AG10803 (cell line): ENCODE measurements around the gene EXOC3.

Source experiments
- DNase-seq: peaks from one replicate; pipeline ENCODE4 v3.0.0; 2010; ENCODE audit warnings: low read depth
- H3K4me3 ChIP-seq: 2 replicates; pipeline ENCODE4 v1.5.1; 2011; ENCODE audit warnings: mild to moderate bottlenecking, low read length, control low read depth
- TF ChIP-seq, protein P1 (sequence below): conservative IDR thresholded peaks from 2 replicates; pipeline ENCODE4 v1.5.1; 2011; ENCODE audit warnings: mild to moderate bottlenecking, low read length, control low read depth, inconsistent platforms

Gene EXOC3

DNA sequence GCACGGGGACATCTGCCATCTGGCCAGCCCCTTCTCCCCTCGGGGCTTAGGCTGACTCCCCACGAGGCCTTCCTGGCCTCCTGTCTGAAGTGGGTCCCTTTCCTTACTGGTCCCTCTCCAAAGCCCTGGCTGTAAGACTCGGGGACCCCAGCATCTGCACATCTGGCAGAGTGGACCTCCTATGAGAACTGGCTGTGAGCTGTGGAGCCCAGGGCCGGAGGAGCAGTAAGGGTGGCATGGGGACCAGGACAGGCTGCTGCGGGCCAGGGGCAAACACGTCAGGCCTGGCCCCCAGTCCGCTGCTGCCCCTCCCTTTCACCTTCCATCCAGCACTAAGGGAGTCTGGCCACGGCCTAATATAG is 33.8 kb downstream of the EXOC3 start:
- TF ChIP-seq, protein P1, sequence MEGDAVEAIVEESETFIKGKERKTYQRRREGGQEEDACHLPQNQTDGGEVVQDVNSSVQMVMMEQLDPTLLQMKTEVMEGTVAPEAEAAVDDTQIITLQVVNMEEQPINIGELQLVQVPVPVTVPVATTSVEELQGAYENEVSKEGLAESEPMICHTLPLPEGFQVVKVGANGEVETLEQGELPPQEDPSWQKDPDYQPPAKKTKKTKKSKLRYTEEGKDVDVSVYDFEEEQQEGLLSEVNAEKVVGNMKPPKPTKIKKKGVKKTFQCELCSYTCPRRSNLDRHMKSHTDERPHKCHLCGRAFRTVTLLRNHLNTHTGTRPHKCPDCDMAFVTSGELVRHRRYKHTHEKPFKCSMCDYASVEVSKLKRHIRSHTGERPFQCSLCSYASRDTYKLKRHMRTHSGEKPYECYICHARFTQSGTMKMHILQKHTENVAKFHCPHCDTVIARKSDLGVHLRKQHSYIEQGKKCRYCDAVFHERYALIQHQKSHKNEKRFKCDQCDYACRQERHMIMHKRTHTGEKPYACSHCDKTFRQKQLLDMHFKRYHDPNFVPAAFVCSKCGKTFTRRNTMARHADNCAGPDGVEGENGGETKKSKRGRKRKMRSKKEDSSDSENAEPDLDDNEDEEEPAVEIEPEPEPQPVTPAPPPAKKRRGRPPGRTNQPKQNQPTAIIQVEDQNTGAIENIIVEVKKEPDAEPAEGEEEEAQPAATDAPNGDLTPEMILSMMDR, result no peak
- no peak for DNase-seq
- H3K4me3 ChIP-seq, result no peak overlapping the region

DNA sequence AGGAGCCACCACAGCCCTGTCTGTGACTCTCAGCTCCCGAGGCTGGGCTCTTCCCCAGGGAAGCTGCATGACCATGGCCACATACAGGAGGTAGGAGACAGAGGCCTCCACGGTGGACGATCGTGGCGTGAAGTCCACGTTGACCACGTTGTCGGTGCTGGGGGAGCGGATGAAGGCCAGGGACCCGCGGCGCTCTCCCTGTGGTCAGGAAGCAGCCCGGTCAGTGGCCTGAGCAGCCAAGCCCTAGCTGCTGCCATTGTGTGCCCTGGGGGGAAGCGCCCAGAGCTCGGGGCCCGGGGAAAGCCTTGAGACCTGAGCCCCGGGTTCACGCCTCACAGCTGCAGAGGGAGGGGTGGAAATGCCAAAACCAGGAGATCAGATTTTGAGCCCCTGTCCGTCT is 34.3 kb downstream of the EXOC3 start:
- H3K4me3 ChIP-seq, result no peak overlapping the region
- TF ChIP-seq, protein P1, result no peak
- no peak for DNase-seq

DNA sequence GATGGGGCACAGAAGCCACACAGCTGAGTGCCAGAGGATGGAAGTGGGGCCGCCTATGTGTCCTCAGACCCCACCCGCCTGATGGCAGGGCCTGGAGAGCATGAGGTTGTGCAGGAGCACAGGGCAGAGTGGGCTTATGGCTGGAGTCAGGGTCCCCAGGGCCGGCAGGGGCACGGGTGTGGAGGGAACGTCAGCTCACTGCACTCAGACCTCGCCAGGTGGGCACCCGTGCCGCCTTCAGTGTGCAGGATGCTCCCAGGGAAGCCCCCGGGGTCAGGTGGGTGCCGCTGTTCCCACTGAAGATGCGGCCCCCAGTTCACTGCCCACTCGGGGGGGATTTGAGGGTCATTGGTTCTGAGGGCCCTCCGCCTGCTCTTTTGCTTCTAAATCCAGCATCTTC is 34.9 kb downstream of the EXOC3 start:
- TF ChIP-seq, protein P1, result no peak
- no peak overlapping the region for H3K4me3 ChIP-seq

DNA sequence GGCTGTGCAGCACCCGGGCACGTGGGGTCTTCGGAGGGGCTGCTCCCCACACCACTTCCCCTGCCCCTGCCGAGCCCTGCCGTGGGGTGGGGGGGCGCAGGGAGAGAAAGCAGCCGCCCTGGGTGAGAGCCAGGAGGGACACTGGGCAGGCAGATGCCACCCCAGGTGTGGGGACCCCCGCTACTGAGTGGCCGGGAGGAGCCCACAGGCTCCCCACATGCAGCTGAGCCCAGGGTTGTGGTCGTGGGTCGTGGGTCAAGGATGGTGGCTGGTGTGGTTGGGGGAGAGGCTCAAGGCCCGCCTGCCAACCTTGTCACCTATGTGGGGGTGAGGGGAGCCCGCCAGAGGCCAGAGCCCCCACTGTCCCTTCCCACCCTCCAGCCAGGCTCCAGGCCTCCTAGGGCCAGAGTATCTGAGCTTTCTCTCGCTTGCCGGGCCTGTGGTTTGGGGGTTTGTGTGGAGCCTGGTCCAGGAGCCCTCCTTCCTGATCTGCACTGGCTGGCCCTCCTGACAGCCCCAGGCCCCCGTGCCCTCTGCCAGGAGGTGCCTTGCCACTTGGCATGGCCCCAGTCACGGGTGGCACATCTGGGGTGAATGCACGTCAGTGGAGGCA is 35.5 kb downstream of the EXOC3 start:
- DNase-seq, result no peak
- TF ChIP-seq, protein P1, result no peak

More for the DNA sequence above, 34.9 kb downstream of the EXOC3 start:
- no peak for DNase-seq

DNA sequence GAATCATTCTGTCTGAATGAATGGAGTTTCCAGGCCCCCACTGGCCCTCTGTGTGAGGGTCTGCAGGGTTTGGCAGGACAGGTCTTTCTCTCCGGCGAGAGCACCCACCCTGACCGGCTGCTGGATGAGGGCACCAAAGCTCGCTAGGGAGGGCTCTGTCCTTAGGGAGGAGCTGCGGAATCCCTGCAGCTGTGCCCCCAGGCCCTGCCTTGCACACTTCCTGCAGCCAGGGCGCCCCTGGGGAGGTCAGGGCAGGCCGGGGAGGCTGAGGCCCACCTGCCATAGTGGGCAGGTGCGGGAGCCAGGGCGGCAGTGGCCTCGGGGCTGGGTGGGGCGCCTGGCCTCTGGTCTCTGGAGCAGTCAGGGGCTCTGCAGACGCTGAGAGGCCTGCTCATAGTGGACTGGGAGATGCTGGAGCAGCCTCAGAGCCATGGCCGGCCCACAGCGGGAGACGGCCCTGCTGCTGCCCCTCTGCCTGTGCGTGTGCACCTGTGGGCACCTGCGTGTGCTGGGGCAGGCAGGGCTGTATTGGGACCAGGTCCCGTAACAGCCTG is 36.1 kb downstream of the EXOC3 start:
- no peak overlapping the region for H3K4me3 ChIP-seq
- DNase-seq, result no peak
- TF ChIP-seq, protein P1, result no peak

More for the DNA sequence above, 35.5 kb downstream of the EXOC3 start:
- no peak overlapping the region for H3K4me3 ChIP-seq

DNA sequence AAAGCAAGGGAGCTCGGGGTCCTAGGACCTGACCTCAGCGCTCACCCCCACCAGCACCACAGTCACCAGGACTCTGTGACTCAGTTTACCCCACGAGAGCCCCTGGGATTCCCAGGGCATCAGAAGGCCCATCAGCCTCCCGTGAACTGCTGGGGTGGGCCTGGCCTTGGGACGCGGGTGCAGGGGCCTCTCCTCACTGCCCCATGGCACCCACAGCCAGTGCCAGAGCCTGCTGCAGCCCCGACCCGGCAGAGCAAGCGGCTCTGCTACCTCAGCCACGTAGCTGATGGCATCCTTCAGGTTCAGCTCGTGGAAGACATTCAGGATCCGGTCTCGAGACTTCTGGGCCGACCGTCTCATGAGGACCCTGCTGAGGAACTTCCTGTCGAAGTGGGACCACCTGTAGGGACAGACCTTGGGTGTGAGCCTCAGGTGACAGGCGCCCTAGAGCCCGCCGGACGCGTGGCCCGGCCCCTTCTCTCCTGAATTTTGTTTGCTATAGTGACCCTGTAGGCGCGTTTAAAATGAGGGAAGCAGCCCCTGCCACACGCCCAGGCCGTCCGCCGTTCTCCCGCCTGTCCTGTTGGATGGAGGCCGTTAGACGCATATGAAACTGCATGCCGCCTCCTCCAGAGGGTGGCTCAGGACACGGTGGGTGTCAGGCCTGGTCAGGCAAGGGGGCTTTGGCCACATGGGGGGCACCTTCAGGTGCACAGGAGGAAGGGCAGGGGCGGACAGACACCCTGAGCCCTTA is 36.8 kb downstream of the EXOC3 start:
- no peak for DNase-seq
- TF ChIP-seq, protein P1, result no peak
- H3K4me3 ChIP-seq, result no peak overlapping the region

DNA sequence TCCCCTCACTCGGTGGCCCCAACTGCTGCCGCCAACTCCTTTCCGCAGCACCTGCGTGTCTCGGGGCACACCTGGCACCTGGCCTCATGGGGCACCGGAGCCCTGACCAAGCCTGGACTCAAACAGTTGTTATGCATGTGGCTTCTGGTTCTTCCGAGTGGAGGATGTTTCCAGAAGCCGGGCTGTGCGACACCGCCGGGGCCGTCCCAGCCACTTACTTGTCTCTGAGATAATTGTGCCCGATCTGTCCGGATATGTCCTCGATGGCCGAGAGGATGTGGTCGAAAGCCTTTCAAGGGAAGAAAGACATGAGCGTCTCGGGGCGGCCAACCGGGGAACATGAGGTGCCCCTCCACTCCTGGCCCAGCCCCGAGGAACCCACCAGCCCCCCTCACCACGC is 38.4 kb downstream of the EXOC3 start:
- no peak overlapping the region for H3K4me3 ChIP-seq
- no peak for DNase-seq
- TF ChIP-seq, protein P1, result no peak
